NCI-H2029 (cell line): Measurements from ENCODE around the gene IRF4.
"Not testable (repeated sequence)": the region's sequence is repeated elsewhere in the genome, so short reads cannot be mapped to it uniquely, and the experiment has no call there.

Experiments used
- DNase-seq: peaks from one replicate; lab custom pipeline; 2025; lab: John Stamatoyannopoulos, UW

Gene IRF4

DNA sequence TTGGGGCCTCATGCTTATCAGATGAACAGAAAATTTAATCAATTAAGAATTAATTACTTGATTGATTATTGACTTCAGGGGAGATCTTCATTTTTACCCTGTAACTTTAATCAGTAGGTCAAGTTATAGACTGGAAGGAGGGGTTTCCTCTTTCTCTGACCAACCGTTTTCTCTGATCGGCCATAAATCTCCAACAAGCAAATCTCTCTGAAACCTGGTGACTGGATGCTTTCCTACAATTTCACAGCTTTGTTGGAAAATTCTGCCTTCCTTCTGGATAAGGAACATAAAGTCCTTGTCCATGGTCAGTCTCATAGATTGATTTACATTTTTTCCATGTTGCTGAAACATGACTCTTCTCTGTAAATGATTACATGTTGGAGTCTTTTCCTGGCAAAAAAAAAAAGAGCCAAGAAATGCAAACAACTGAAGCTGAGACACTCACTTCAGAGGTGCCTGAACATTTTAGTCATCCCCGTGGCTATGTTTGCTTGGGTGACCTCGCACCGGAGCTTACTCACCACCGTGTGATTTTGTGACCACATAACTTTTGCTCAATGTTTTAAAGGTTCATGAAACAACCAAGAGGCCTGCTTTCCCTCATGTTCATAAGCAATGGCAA, 31.0 kb downstream of the IRF4 start:
- DNase-seq = no peak

DNA sequence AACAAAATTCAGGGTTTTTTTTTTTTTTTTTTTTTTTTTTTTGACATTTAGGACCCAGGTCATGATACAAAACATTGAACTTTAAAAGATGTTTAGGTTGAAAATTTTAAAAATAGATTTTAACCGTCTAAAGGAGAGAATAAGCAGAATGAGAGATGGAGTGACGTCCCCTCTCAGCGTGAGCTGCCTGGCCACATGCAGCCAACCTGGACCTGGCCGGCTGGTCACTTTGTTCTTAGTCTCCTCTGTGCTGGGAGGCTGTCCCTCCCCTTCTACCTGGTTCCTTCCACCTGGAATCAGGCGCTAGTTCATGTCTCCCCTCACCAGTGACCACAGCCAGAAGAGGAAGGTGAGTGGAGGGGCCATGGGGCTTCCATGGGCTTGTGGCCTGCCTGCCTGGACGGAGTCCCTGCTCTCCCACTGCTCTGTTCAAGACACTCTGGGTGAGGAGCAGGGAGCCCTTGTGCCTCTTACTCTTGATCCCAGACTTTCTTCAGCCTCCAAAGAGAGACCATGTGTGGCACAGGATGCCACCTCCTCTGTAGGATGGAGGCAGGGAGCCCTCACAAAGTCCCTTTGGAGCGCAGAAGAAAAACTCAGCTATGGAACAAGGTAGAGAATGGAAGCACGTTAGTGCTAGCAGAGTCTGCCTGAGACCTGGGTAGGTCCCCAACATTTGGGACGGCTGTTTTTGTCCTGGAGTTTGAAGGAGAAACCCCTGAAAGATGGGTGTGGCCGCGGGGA, 31.7 kb downstream of the IRF4 start:
- no peak for DNase-seq

DNA sequence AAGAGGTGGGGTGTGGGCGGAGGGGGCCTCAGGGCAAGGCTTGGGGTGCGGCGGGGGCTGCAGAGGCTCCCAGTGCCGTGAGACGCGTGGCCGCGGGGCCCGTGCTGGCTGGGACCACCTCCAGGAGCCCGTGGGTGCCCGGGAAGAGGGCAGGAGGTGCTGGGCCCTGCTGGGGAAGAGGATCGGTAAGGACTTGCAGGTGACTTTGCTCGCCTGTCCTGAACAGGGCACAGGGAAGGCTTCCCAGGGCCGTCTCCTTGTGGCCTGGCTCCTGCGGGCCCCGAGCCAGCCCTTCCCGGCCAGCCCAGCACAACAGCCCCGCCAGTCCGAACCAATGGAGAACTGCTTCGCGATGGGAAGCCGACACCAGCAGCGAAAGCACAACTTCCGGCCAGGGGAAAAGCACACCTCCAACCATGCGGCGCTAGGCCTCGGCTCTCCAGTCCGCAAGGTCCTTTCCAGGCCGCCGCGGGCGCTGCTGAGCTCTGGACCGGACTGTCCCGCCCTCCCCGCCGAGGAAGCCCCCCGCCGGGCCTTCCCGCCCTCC, 32.3 kb downstream of the IRF4 start:
- DNase-seq = no peak

DNA sequence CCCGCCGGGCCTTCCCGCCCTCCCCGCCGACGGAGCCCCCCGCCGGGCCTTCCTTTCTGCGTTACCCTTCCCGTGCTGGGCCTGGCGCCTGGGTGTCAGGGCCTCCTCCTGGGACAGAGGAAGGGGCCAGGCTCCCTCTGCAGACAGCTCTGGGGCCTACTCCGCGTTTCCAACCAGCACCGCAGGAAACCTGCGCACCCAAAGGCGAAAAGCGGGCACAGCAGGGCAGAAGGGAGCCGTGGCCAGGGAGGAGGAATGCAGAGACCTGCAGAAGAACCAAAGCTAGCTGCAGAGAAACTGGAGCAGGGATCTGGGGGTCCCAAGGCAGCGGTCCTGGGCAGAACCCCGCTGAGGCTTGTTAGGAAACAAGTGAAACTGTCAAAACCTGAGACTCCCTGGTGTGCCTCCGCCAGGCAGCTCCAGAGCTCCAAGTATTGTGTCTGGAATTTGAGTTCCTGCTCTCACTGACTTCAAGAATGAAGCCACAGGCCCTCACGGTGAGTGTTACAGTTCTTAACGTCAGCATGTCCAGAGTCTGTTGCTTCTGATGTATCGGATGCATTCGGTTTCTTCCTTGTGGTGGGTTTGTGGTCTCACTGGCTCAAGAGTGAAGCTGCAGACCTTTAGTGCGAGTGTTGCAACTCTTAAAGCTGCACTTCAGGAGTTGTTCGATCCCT, 33.3 kb downstream of the IRF4 start:
- no peak for DNase-seq

DNA sequence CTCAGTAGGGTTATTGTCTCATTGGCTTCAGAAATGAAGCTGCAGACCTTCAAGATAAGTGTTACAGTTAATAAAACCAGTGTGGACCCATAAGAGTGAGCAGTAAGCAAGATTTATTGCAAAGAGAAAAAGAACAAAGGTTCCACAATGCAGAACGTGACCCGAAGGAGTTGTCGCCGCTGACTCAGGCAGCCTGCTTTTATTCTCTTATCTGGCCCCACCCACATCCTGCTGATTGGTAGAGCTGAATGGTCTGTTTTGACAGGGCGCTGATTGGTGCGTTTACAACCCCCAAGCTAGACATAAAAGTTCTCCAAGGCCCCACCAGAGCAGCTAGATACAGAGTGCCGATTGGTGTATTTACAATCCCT, 33.9 kb downstream of the IRF4 start:
- DNase-seq = not testable (repeated sequence)

DNA sequence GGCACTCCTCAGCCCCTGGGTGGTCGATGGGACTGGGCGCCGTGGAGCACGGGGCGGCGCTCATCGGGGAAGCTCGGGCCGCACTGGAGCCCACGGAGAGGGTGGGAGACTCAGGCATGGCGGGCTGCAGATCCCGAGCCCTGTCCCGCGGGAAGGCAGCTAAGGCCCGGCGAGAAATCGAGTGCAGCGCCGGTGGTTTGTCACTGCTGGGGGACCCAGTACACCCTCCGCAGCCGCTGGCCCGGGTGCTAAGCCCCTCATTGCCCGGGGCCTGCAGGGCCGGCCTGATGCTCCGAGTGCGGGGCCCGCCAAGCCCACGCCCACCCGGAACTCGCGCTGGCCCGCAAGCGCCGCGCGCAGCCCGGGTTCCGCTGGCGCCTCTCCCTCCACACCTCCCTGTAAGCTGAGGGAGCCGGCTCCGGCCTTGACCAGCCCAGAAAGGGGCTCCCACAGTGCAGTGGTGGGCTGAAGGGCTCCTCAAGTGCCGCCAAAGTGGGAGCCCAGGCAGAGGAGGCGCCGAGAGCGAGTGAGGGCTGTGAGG, 34.7 kb downstream of the IRF4 start:
- DNase-seq = not testable (repeated sequence)

DNA sequence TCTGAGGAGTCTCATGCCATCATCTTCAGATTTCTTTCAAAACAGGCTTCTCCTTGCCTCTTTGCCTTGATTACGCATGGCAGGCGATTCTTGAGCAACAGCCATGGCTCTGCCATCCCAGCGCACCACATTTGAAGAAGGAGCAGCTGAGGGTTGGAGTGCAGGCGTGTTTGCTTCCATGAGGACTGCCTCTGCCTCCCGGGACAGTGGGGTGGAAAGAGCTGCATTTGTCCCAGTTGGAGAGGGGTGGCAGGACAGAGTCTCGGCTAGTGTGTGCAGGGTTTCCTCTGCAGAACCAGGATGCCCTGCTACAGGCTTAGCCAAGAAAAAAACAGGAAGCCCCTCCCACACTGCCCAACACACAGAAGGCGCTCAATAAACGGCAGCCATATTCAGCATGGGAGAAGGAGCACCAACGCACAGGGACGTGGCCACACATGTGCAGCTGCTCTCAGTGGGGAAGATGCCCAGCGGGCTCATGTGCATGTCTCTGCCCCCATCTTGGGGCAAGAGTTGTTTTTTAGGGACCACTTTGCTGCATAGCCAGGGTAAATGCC, 36.6 kb downstream of the IRF4 start:
- DNase-seq = no peak

DNA sequence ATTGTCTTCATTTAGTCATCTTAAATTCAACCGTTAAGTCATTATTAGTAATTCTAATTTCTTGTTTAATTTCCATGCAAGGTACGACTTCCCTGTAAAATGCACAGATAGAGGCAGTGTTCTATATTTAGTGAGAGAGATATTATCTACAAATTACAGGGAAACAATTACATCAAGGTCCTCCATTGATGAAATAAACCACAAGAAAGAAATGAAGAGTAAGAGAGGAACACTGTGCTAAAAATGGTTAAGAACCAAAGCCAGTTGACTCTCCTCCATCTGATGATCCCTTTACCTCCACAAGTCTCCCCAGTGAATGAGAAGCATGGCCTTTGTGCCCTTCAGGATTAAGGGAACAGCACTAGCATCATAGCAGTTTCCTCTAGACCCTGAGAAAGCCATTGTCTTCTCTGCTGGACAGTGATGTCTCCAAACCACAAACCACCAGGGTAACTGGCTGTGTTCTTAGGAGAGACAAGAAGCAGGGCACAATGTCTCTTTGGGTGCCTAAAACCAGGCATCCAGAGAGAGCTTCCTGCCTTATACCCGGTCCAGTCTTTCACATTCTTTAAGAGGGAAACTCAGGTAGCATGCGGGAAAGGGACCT, 38.1 kb downstream of the IRF4 start:
- DNase-seq = no peak

DNA sequence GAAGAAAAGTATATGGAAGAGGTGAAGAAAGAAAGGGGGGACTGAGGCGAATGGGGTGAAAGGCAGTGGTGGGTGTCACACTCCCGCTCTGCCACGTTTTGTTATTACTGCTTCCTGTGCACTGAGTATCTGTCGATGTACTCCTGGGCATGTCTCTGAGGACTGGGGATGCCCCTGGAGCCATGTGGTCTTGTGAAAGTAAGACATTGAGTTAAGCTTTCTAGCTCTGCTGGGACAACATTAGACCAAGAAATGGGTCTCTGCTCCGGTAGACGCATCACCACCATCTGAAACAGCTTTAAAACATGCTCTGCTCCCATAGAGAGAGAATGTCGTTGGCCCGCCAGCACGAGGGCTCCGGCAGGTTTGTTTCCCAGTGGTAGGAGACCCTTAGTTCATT, 40.0 kb downstream of the IRF4 start:
- no peak for DNase-seq

DNA sequence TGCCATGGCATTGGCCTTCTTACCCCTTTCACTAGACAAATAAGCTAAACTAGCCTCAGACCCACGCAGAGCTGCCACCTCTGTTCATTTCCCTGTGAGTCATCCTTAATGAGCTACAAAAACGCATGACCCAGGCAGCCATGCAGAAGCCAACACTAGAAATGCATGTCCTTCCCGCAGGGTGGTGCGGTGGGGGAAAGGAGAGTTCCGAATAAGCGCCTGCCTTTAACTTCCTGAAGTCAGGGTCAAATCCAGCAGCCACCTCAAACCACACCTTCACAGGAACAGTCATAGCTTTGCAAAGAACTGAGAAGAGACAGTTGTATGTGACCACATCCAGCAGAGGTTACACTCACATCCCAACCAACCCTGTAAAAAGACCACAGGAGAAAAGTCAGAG, 40.4 kb downstream of the IRF4 start:
- no peak for DNase-seq

DNA sequence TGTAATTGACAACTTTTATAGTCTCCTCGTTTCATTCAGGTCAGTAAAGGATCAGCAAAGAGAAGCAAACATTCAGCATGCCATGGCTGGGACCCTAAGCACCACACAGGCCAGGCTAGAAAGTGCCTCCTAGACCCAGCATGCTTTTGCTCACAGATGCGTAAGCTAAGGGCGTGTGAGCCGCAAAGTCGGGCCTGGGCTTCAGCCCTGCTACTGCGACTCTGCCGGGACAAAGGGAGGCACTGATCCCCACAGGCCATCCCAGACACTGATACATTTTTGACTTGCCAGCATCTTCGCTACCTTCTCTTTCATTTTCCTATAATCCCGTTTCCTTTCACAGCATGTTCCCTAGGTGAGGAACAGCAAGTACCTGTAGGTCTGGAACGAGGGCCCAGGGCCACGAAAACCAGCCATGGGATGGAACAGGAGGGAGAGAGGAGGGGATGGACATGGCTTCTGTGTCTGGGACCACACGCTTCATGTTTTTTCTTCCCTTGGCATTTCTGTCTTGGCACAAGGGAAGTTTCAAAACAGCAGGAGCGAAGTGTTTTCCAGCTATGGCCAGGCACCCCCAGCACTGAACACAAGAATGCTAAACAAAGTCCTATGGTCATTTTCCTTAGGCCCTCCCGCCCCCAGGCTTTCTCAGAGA, 42.6 kb downstream of the IRF4 start:
- no peak for DNase-seq

DNA sequence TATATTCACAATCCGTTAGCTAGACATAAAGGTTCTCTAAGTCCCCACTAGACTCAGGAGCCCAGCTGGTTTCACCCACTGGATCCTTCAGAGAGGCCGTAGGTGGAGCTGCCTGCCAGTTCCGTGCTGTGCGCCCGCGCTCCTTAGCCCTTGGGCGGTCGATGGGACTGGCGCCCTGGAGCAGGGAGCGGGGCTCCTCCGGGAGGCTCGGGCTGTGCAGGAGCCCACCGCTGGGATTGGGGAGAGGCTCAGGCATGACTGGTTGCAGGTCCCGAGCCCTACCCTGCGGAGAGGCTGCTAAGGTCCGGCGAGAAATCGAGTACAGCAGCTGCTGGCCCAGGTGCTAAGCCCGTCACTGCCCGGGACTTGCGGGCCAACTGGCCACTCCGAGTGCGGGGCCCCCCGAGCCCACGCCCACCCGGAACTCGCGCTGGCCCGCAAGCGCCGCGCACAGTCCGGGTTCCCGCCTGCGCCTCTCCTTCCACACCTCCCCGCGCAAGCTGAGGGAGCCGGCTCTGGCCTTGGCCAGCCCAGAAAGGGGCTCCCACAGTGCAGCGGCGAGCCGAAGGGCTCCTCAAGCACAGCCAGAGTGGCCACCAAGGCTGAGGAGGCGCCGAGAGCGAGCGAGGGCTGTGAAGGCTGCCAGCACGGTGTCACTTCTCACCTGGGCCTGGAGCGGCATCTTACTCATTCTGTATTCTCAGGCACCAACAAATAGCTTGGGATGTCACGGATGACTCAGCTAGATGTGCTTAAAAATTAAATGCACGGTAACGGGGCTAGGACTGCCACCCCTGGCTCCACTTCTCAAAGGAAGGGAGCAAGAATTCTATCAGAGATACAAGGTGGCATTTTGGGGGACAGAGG, 44.1 kb downstream of the IRF4 start:
- DNase-seq = no peak

DNA sequence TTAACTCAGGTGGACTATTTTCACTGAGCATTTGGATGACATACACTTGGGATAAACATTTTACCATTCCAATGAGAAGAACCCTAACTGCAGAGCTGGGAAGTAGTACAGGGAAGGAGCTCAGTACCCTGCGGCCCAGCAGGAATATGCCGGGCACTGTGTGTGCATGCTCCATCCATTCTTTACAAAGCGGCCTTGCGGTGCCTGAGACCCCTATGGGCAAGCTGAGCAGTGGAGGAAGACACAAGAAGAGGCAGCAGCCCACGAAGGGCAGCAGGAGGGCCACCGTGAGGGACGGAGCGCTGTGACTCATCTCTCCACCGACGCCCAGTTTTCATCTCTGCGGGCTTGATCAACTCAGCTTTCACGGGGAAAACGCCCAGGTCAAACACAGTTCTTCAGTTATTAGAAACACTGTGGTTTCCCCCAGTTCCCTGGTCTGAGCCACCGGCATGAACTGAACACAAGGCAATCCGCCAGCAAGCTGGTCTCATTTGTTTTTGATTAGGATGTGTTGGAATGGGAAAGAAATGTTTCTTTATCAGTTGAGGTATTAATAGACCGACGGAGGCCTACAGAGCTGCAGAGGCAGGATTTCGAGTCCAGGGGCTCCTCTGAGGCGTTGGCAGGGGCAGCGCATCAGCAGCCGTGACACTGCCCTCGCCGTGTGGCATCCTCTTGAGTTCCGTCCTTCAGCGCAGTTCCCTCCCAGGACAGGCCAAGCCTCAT, 44.9 kb downstream of the IRF4 start:
- no peak for DNase-seq

DNA sequence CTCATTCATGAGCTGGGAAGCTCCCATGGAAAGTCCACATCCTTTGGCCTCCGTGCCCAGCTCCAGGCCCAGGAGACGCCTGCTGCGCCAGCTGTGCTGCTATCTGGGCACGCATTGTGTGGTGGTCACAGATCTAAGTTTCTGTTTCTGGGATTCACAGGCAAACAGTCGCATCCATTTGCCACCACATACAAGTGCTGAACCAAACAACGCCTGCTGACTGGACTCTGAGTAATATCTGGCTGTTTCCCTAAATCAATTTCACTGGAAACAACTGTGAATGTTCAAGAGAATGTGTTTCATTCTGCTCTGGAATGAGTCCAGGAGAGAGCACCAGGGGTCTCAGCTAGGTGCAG, 45.5 kb downstream of the IRF4 start:
- no peak for DNase-seq

DNA sequence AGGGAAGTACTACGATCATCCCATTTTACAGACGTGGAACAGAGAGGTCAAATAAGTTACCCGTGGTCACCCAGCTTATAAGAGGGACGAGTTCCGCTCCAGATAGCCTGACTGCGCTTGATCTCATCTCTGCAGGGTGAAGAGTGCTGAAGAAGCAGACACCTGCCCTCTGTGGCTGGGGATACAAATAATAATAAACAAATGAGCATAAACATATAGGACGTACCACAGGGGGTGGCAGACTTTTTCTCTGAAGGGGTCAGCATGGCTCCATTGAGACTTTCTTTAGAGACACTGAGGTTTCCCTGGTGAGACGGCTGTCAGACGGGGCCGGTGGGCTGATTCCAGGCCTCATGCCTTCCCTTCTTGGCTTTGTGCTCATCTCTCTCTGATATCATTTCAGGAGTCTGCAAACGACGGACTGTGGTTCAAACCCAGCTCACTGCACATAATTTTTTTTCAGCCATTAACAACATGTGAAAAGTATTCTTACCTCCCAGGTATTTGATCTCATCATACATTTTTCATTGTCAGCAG, 47.1 kb downstream of the IRF4 start:
- DNase-seq = no peak

DNA sequence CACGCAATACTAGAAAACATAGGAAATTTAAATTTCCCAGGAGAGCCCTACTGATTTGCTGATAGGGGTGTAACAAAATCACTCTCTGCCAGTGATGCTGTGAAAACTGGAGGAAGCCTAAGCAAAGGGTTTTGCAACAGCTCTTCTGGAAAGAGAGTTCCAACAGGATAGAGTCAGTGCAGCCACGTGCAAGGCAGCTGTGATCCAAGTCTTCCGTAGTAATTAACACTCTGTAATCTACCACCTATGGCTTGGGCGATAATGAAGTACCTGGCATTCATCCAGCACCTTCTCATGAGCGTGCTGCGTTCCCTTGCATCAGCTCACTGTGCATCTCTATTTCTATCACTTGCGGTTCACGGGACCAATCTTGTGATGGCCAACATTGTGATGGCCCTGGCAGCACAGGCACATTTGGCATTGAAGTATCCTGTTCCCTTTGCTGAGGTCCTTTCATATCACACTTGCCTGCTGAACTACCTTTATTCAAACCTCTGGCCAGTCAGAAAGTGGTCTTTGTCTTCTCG, 48.2 kb downstream of the IRF4 start:
- DNase-seq = peak; percentile 13

DNA sequence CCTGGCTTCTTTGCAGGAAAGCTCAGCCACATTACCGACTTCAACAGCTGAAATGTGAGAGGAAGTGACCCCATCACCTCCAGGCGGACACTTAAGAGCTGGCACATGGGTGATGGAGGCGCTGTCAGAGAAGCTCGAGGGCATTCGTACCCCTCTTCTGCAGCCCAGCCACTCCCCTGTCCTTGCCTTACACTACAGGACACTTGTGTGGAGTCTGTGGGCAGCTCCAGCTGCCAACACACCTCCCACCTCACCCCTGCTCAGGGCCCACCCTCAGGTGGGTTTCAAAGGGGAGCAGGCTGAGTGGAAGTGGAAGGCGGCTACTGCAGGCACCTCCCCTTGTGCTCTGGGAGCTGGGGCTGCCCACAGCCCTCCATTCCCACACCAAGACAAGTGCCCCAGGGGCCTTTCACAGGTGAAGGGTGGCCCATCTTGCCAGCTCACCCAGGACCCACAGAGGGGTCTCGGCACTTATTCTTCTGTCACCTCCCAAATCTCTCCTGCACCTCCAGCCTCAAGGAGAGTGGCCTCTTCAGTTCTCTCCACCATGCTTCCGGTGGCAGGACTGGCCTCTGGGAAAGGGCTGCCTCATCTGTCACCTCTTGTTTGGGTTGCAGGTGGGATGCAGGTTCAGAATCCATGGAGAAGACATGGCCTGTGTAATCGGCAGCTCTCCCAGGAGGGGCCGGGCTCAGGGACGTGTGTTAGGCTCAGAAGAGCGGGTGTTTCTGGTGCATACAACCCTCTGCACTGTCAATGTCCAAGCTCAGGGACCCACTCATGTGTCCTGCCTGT, 49.8 kb downstream of the IRF4 start:
- DNase-seq = no peak

DNA sequence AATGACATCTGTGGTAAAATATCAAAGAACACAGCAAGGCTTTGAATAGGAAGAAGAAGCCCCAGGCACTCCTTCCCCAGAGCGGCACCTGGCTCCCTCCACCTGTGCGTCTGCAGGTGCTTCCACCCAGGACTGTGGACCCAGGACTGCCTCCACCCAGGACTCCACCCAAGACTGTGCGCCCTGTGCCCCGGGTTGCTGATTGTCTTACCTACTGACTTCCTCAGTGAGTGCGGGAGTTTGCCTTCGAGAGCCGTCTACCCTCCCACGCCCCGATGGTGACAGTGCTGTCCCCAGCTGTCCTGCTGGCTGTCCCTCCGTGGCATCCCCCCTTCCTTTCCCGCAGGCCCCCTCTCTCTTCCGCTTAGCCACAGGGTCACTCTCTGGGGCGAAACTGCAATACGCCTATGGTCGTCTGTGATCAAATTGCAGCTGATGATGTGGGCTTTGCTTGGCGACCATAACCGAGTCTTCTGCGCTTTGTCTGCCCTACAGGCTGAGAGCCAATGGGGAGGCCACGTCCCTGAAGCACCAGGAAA, 52.1 kb downstream of the IRF4 start:
- no peak for DNase-seq
